ENCODE results near the gene CST3.

The CST3 gene

DNA sequence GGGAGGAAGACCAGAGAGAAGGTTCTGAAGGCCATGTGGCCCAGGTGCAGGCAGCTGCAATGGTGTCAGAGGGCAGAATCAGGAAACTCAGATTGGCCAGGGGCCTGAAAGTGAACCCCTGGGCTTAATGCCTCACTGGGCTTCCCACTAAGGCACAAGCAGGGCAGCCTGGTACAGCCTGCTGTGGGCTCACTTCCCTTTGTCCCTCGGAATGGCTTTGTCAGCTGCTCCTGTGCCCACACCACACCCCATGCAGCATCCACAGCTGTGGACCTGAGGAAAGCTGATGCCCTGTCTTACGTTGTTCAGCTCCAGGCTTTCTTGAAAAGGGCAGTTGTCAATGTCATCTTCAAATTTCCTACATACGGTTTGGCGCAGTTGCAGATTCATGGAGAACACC lies 34.4 kb downstream of the CST3 start:
- H3K36me3 ChIP-seq (ENCODE audit: insufficient read depth), result no peaks in the 10 kb centered on the region
- no peak overlapping the region for H3K4me2 ChIP-seq
- no peaks in the 10 kb centered on the region for H4K20me1 ChIP-seq (ENCODE audit: insufficient read depth)
- H3K4me1 ChIP-seq (ENCODE audit: low read depth, poor library complexity, severe bottlenecking), result no peaks in the 10 kb centered on the region
- H3K79me2 ChIP-seq (ENCODE audit: insufficient read depth, low read depth), result no peaks in the 10 kb centered on the region
- no peak overlapping the region for H2AFZ ChIP-seq (ENCODE audit: low read depth)
- H3K4me3 ChIP-seq (IDR thresholded peaks at IDR 0.05; ENCODE audit: insufficient read depth, low read depth, low read length), result no peak overlapping the region
- no peak overlapping the region for H3K27ac ChIP-seq
- TF ChIP-seq, protein P1, sequence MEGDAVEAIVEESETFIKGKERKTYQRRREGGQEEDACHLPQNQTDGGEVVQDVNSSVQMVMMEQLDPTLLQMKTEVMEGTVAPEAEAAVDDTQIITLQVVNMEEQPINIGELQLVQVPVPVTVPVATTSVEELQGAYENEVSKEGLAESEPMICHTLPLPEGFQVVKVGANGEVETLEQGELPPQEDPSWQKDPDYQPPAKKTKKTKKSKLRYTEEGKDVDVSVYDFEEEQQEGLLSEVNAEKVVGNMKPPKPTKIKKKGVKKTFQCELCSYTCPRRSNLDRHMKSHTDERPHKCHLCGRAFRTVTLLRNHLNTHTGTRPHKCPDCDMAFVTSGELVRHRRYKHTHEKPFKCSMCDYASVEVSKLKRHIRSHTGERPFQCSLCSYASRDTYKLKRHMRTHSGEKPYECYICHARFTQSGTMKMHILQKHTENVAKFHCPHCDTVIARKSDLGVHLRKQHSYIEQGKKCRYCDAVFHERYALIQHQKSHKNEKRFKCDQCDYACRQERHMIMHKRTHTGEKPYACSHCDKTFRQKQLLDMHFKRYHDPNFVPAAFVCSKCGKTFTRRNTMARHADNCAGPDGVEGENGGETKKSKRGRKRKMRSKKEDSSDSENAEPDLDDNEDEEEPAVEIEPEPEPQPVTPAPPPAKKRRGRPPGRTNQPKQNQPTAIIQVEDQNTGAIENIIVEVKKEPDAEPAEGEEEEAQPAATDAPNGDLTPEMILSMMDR (conservative IDR thresholded peaks at IDR 0.05; ENCODE audit: low read depth, low read length), result no peak
- no peaks in the 10 kb centered on the region for H3K27me3 ChIP-seq (ENCODE audit: insufficient read depth, low read depth)
- H3K9ac ChIP-seq, result no peak overlapping the region

- H3K9ac ChIP-seq, result no peak overlapping the region
- no peak overlapping the region for H3K4me2 ChIP-seq
- H3K79me2 ChIP-seq (ENCODE audit: insufficient read depth, low read depth), result no peaks in the 10 kb centered on the region
- H3K27ac ChIP-seq, result no peak overlapping the region
- H3K27me3 ChIP-seq (ENCODE audit: insufficient read depth, low read depth), result no peaks in the 10 kb centered on the region
- no peaks in the 10 kb centered on the region for H4K20me1 ChIP-seq (ENCODE audit: insufficient read depth)
- H3K4me1 ChIP-seq (ENCODE audit: low read depth, poor library complexity, severe bottlenecking), result no peaks in the 10 kb centered on the region
- H3K4me3 ChIP-seq (IDR thresholded peaks at IDR 0.05; ENCODE audit: insufficient read depth, low read depth, low read length), result no peak overlapping the region
- H2AFZ ChIP-seq (ENCODE audit: low read depth), result no peak overlapping the region
- no peaks in the 10 kb centered on the region for H3K36me3 ChIP-seq (ENCODE audit: insufficient read depth)
- TF ChIP-seq, protein P1 (conservative IDR thresholded peaks at IDR 0.05; ENCODE audit: low read depth, low read length), result no peak
Measured at GRCh38 chr20:23602699-23603098, 35.1 kb downstream of the CST3 start.

GRCh38 chr20:23602241-23602640 lies 35.5 kb downstream of the CST3 start:
- Histone ChIP-seq H3K27me3 (ENCODE audit: insufficient read depth, low read depth) (no peaks in the 10 kb centered on the region), H2AFZ (ENCODE audit: low read depth) (no peak overlapping the region), H3K4me2 (no peak overlapping the region), H3K4me3 (IDR thresholded peaks at IDR 0.05; ENCODE audit: insufficient read depth, low read depth, low read length) (no peak overlapping the region), H4K20me1 (ENCODE audit: insufficient read depth) (no peaks in the 10 kb centered on the region), H3K9ac (no peak overlapping the region), H3K27ac (no peak overlapping the region), H3K4me1 (ENCODE audit: low read depth, poor library complexity, severe bottlenecking) (no peaks in the 10 kb centered on the region), H3K79me2 (ENCODE audit: insufficient read depth, low read depth) (no peaks in the 10 kb centered on the region), H3K36me3 (ENCODE audit: insufficient read depth) (no peaks in the 10 kb centered on the region)
- TF ChIP-seq, protein P1 (conservative IDR thresholded peaks at IDR 0.05; ENCODE audit: low read depth, low read length), result no peak

DNA sequence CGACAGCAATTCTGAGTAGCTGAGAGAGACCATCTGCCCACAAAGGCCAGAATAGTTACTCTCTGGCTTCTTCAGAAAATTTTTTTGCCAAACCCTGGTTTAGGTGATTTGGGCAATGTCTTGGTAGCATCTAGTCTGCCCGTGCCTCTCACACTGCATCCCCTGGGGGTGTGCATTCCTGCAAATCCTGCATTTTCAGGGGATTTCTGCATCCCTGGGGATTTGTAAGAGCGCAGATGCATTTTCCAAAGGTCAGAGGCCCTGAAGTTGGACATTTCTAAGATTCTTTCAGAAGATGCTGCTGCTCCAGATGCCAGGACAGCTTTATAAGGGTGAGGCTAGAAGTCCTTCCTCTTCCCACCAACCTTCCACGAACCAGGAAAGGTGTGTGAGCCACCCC lies 36.0 kb downstream of the CST3 start:
- no peaks in the 10 kb centered on the region for H3K36me3 ChIP-seq (ENCODE audit: insufficient read depth)
- no peak overlapping the region for H3K9ac ChIP-seq
- no peaks in the 10 kb centered on the region for H3K4me1 ChIP-seq (ENCODE audit: low read depth, poor library complexity, severe bottlenecking)
- no peaks in the 10 kb centered on the region for H4K20me1 ChIP-seq (ENCODE audit: insufficient read depth)
- H2AFZ ChIP-seq (ENCODE audit: low read depth), result no peak overlapping the region
- H3K4me2 ChIP-seq, result no peak overlapping the region
- no peak overlapping the region for H3K27ac ChIP-seq
- no peaks in the 10 kb centered on the region for H3K79me2 ChIP-seq (ENCODE audit: insufficient read depth, low read depth)
- TF ChIP-seq, protein P1 (conservative IDR thresholded peaks at IDR 0.05; ENCODE audit: low read depth, low read length), result no peak
- no peaks in the 10 kb centered on the region for H3K27me3 ChIP-seq (ENCODE audit: insufficient read depth, low read depth)
- no peak overlapping the region for H3K4me3 ChIP-seq (IDR thresholded peaks at IDR 0.05; ENCODE audit: insufficient read depth, low read depth, low read length)

Data from KMS-11 (cell line).